Measurements from ENCODE around the gene RPL32. TPM values are rescaled to one million over a fixed set of nuclear protein-coding genes. Genes with fewer than 3 reads are reported as not detected.

Gene RPL32
- total and polyA plus RNA-seq, 9 of the 15 experiments (the other 6 are each of a cell fraction or from before 2014, with no cell fraction given): 2,738 to 6,200 (median 4,286) TPM

GRCh38 chr3:12828751-12829150 lies 12.6 kb downstream of the RPL32 start:
- in situ Hi-C loops (cut with MboI): no loop called here
- H3K9me3 ChIP-seq (replicated peaks; ENCODE audit: control insufficient read depth, insufficient read depth, low read depth, low read length): no peaks in the 10 kb centered on the region
- H4K20me1 ChIP-seq (replicated peaks; ENCODE audit: control insufficient read depth, insufficient read depth, low read length): peaks cover 10% of the 10 kb centered on the region
- no peaks in the 10 kb centered on the region; a peak in 1 of 5 replicates for H3K4me1 ChIP-seq (replicated peaks in 1 of 2; ENCODE audit: control insufficient read depth in 2 of 2, insufficient read depth in 2 of 2, low read length in 2 of 2)
- intact Hi-C loops (cut with micrococcal nuclease): no loop called here
- DNase-seq (ENCODE audit: extremely low read depth in 1 of 4, low spot score in 3 of 4): no peak
- ATAC-seq: no peak
- 87% methylated on average over 4 of the region's 4 CpGs for WGBS (ENCODE audit: insufficient coverage, low coverage, missing lambda C conversion rate)
- no peaks in the 10 kb centered on the region for H3K27me3 ChIP-seq (ENCODE audit: control insufficient read depth in 2 of 2, insufficient read depth in 2 of 2, low read length in 2 of 2)
- CTCF ChIA-PET (ENCODE audit: low intra/inter-chr PET ratio): no interaction called here
- H3K27ac ChIP-seq (ENCODE audit: extremely low read depth, low read depth, low read length): no peak overlapping the region
- no peak overlapping the region for H3K4me3 ChIP-seq
- peaks cover 4% of the 10 kb centered on the region for H3K9me1 ChIP-seq (ENCODE audit: control insufficient read depth, insufficient read depth, low read length)
- no peak overlapping the region for H2AFZ ChIP-seq (ENCODE audit: low read depth, low read length)
- POLR2A ChIA-PET: interaction anchor here (1.6 to 11.9 kb wide), 4 partner anchors 9 to 18 kb away, joined by 6 to 108 read pairs (median 66); partner anchors contain the start of gene RPL32
- no peak for TF ChIP-seq TFAP4 (CRISPR knock-in tag; IDR thresholded peaks at IDR 0.05; ENCODE audit: borderline replicate concordance)
- no peak for TF ChIP-seq CTCF (IDR thresholded peaks at IDR 0.05 in 2 of 3, conservative IDR thresholded peaks at IDR 0.05 in 1 of 3; ENCODE audit: insufficient read depth in 2 of 3, low read depth in 1 of 3, low read length in 3 of 3)
- TF ChIP-seq POLR2H (tag; IDR thresholded peaks at IDR 0.05; ENCODE audit: low read depth): no peak
- no peak for TF ChIP-seq KDM5B (IDR thresholded peaks at IDR 0.05; ENCODE audit: insufficient replicate concordance, low read depth, low read length)
- no peak for TF ChIP-seq ZNF431 (CRISPR knock-in tag; IDR thresholded peaks at IDR 0.05)
- TF ChIP-seq NBN (IDR thresholded peaks at IDR 0.05; ENCODE audit: low read depth): no peak
- TF ChIP-seq GABPB2 (CRISPR knock-in tag; conservative IDR thresholded peaks at IDR 0.05): no peak
- TF ChIP-seq ZNF639 (CRISPR knock-in tag; conservative IDR thresholded peaks at IDR 0.05 in 1 of 2, IDR thresholded peaks at IDR 0.05 in 1 of 2): no peak
- TF ChIP-seq MNT (conservative IDR thresholded peaks at IDR 0.05): no peak
- no peak for TF ChIP-seq SPI1 (IDR thresholded peaks at IDR 0.05; ENCODE audit: borderline replicate concordance, low read depth, low read length)
- TF ChIP-seq HNRNPK (IDR thresholded peaks at IDR 0.05; ENCODE audit: low read depth, low read length, poor library complexity, severe bottlenecking): no peak
- TF ChIP-seq PURB (CRISPR knock-in tag; IDR thresholded peaks at IDR 0.05; ENCODE audit: low read depth): no peak
- no peak overlapping the region for H3K4me2 ChIP-seq (ENCODE audit: insufficient read depth, low read length)
- H3K9ac ChIP-seq (ENCODE audit: insufficient read depth in 1 of 2, low read depth in 2 of 2, low read length in 2 of 2): no peak overlapping the region
- H3K79me2 ChIP-seq (ENCODE audit: control insufficient read depth, insufficient read depth, low read length): no peaks in the 10 kb centered on the region
- peaks cover 58% of the 10 kb centered on the region for H3K36me3 ChIP-seq (ENCODE audit: control insufficient read depth, insufficient read depth, low read length)
- no peak for FAIRE-seq
- no TSS peak for BruUV-seq (replicated peaks)
